Measurements from ENCODE around the gene U2AF2.

The U2AF2 gene

DNA sequence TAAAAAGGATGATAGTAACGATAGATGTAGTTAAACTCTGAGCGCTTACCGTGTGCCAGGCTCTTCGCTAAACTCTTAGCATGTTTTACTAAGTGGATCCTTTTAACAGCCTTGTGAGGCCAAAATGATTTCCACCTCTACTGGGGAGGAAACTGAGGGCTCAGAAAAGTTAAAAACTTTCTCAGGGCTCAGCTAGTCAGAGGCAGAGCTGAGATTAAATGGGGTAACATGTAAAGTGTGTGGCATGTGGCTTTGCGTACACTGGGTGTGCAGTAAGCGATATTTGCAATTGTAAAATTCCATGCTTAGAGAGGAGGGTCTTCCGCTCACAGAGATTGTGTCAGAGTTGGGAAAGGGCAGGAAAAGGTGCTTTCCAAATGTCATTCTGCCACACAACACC lies 1.7 kb downstream of the U2AF2 start:
- DNase-seq (ENCODE audit: low read depth in 1 of 2, low spot score in 1 of 2): no peak

GRCh38 chr19:55656988-55657747 lies 2.3 kb downstream of the U2AF2 start:
- no peak for DNase-seq (ENCODE audit: low read depth in 1 of 2, low spot score in 1 of 2)

DNA sequence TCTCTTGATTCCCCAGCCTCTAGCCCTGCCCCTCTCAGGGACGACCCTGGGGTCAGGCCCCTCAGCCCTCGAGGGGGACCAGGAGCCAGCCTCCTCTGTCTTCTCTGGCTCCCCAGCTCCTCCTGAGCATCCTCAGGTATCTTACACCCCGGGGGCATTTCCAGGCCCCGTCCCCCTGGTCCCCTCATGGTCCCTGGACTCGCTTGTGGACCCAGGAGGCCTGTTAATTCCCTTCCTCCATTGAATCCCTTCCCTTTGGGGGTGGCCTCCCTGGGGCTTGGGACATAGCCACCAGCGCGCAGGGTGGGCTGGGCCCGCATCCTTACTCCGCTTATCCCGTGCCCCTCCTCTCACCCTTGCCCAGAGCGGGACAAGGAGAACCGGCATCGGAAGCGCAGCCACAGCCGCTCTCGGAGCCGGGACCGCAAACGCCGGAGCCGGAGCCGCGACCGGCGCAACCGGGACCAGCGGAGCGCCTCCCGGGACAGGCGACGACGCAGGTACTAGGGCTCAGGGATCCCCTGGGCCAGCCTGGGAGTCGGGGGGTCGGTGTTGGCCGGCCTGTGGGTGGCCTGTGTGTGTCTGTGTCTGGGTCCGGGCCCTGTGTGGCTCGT lies 4.1 kb downstream of the U2AF2 start:
- DNase-seq (ENCODE audit: low read depth in 1 of 2, low spot score in 1 of 2): no peak

DNA sequence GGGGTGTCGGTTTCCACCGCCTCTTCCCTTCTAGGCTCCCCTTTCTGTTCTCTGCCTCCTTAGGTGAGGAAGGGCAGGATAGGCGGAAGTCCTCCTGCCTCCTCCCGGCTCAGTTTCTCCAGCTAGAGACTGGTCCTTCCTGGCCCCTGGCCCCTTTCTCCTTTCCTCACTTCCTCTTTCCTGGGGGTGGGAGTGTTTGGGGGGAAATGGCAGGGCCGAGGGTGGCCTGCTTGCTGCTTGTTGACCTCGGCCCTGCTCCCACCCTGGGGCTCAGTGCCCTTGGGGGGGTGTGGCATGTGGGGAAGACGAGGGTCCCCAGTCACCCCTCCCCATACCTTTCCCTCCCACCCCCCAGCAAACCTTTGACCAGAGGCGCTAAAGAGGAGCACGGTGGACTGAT lies 5.0 kb downstream of the U2AF2 start:
- no peak for DNase-seq (ENCODE audit: low read depth in 1 of 2, low spot score in 1 of 2)

DNA sequence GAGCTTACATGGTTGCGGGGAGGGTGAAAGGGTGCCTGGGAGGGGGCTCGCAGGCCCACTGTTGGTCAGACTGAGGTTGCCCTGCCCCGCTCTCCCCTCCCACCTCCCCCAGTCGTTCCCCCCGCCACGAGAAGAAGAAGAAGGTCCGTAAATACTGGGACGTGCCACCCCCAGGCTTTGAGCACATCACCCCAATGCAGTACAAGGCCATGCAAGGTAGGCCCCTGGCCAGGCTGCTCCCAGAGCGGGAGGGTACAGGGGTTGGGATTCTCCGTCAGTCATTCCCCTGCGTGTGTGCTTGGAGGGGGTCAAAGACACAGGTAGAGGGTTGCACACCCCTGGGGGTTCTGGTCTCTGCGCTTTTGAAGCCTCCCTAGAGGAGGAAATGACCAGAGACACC lies 5.6 kb downstream of the U2AF2 start:
- no peak for DNase-seq (ENCODE audit: low read depth in 1 of 2, low spot score in 1 of 2)

- no peak for DNase-seq (ENCODE audit: low read depth in 1 of 2, low spot score in 1 of 2)
Observed at GRCh38 chr19:55660991-55661390, 6.2 kb downstream of the U2AF2 start.

DNA sequence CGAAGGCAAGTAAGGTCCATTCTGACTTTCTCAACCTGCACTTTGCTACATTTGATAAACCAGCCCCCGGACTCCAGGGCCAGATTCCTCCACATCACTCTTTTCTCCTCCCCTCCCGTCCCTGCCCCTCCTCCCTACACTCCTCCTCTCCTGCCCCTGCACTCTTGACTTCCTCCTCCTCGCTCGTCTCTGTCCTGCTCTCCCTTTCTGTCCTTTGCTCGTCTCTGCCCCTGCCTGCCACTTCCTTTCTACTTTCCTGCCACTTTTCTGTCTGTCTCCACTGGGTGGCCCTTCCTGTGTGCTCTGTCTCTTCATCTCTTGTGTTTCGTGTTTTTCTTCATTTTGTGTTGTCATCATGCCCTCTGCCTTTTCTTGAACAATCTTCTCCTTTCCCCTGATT lies 7.0 kb downstream of the U2AF2 start:
- no peak for DNase-seq (ENCODE audit: low read depth in 1 of 2, low spot score in 1 of 2)

GRCh38 chr19:55663846-55664536 lies 9.2 kb downstream of the U2AF2 start:
- DNase-seq (ENCODE audit: low read depth in 1 of 2, low spot score in 1 of 2): no peak

DNA sequence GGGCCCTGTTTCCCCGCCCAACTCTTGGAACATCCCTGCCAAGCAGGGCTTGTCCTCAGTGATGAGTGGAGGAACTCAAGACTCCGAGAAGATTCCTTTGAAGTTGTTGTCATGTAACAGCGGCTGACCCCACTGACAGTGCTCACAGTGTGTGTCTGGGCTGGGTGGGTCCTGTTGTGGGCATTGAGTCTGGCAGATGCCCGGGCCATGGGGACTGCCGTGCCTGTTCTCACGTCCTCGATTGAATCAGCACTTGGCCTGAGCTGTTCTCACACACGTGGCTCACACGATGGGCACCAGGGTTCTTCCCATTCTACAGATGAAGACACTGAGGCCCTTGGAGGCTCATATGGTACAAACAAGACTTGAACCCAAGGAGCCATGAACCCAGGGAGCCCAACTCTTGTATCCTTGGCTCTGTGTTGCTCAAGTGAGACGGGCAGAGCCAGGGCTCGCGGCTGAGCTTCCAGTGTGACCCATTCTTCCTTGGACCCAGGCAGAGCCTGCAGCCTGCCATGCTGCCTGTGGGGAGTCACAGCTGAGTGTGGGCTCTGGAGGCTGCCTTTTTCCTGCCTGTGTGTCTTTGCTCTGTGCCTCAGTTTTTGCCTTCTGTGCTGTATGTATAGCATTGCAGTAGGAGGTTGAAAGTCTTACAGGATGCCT lies 11.6 kb downstream of the U2AF2 start:
- no peak for DNase-seq (ENCODE audit: low read depth in 1 of 2, low spot score in 1 of 2)

- DNase-seq (ENCODE audit: low read depth in 1 of 2, low spot score in 1 of 2): no peak
Observed at GRCh38 chr19:55667006-55667381, 12.2 kb downstream of the U2AF2 start.

GRCh38 chr19:55667511-55667910 lies 12.7 kb downstream of the U2AF2 start:
- DNase-seq (ENCODE audit: low read depth in 1 of 2, low spot score in 1 of 2): no peak

DNA sequence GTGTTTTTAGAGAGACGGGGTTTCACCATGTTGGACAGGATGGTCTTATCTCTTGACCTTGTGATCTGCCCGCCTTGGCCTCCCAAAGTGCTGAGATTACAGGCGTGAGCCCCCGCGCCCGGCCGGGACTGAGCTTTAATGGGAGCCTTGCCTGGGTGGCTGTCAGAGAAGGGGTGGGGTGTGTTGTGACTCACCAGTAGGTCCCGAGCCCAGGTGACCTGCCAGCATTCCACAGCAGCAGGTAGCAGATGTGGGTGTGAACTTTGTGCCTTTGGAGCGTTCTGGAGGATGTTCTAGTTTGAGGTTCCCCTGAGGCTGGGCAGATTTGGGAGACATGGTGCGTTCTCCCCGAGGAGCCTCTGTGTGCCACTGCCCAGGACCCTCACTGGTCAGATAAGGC lies 13.1 kb downstream of the U2AF2 start:
- no peak for DNase-seq (ENCODE audit: low read depth in 1 of 2, low spot score in 1 of 2)

GRCh38 chr19:55668603-55669348 lies 13.9 kb downstream of the U2AF2 start:
- DNase-seq (ENCODE audit: low read depth in 1 of 2, low spot score in 1 of 2): no peak

GRCh38 chr19:55669418-55670279 lies 14.8 kb downstream of the U2AF2 start:
- DNase-seq (ENCODE audit: low read depth in 1 of 2, low spot score in 1 of 2): no peak

DNA sequence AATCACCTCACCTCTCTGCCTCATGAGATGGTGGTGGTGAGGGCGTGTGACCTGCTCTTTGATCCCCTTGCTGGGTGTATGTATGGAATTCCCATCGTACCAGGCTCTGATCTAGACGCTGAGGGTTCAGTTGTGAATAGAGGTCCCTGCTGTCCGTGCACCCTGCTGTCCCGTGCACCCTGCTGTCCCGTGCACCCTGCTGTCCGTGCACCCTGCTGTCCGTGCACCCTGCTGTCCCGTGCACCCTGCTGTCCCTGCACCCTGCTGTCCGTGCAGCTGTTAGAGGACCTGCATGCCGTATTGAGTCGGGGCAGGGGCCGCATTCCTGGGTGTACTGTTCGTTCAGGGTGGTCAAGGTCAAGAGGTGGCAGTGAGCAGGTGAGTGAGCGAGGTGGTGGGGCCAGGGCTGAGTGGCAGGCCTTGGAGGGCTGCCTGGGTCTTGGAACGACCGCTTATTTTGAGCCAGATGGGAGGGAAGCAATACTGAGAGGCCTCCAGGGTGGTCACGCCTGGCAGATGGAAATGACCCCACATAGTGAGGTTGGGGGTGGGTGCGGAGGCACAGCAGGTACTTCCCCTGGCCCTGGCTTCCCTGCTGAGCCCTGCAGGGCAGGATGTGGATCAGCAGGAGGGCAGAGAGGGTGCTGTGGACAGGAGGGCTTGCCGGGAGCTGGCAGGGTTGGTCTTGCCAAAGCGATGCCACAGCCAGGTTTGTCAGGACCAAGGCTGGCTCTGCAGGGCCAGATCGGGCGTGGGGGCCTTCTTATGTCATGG lies 15.6 kb downstream of the U2AF2 start:
- no peak for DNase-seq (ENCODE audit: low read depth in 1 of 2, low spot score in 1 of 2)

DNA sequence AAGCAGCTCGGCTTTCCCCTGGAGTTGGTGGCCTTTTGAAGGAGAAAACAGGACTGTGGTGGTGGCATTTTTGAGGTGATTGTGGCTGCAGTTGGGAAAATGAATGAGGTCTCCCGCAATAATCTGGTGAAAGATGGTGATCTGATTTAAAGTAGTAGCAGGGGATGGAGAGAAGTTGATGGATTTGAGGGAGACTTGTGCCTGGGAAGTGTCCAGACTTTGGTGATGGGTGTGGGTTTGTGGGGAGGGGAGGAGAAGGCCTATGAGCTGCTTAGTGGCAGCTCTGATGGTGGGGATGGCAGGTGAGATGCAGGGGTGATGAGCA lies 16.2 kb downstream of the U2AF2 start:
- DNase-seq (ENCODE audit: low read depth in 1 of 2, low spot score in 1 of 2): no peak

- no peak for DNase-seq (ENCODE audit: low read depth in 1 of 2, low spot score in 1 of 2)
Observed at GRCh38 chr19:55672418-55672817, 17.6 kb downstream of the U2AF2 start.

- no peak for DNase-seq (ENCODE audit: low read depth in 1 of 2, low spot score in 1 of 2)
Observed at GRCh38 chr19:55673465-55673864, 18.6 kb downstream of the U2AF2 start.

GRCh38 chr19:55673889-55674288 lies 19.1 kb downstream of the U2AF2 start:
- DNase-seq (ENCODE audit: low read depth in 1 of 2, low spot score in 1 of 2): no peak

GRCh38 chr19:55674459-55674840 lies 19.6 kb downstream of the U2AF2 start:
- no peak for DNase-seq (ENCODE audit: low read depth in 1 of 2, low spot score in 1 of 2)
